Esophagus (tissue), 2 donors: ENCODE results near the gene MAP3K14. TPM values are rescaled to one million over a fixed set of nuclear protein-coding genes. Genes with fewer than 3 reads are reported as not detected.

Experiments used
- H3K27ac ChIP-seq, 2 donors: one replicate each; pipeline ENCODE4 v1.5.1; 2013; ENCODE audit warnings: low read depth in 2 of 2, mild to moderate bottlenecking in 2 of 2, inconsistent platforms in 1 of 2, low read length in 1 of 2, moderate library complexity in 1 of 2
- H3K27me3 ChIP-seq, 2 donors: one replicate each; pipeline ENCODE4 v1.6.1; 2013; ENCODE audit warnings: low read length in 2 of 2, control low read depth in 1 of 2, mild to moderate bottlenecking in 1 of 2; ENCODE audit not compliant: insufficient read depth in 2 of 2, control insufficient read depth in 1 of 2
- H3K36me3 ChIP-seq, 2 donors: one replicate each; pipeline ENCODE4 v1.6.1; 2013; ENCODE audit warnings: low read length in 1 of 2; ENCODE audit not compliant: control insufficient read depth in 2 of 2, insufficient read depth in 2 of 2
- H3K4me1 ChIP-seq, 2 donors: one replicate each; pipeline ENCODE4 v1.6.1; 2013; ENCODE audit warnings: low read length in 1 of 2; ENCODE audit not compliant: control insufficient read depth in 2 of 2, insufficient read depth in 2 of 2
- H3K4me3 ChIP-seq, 2 donors: one replicate each; pipeline ENCODE4 v1.5.1; 2013; ENCODE audit warnings: low read length in 2 of 2, mild to moderate bottlenecking in 2 of 2, low read depth in 1 of 2, moderate library complexity in 1 of 2
- H3K9me3 ChIP-seq, 2 donors: one replicate each; pipeline ENCODE4 v1.6.1; 2013; ENCODE audit warnings: mild to moderate bottlenecking in 2 of 2, low read depth in 1 of 2, low read length in 1 of 2, moderate library complexity in 1 of 2; ENCODE audit not compliant: control insufficient read depth in 2 of 2, insufficient read depth in 1 of 2
- WGBS, 2 donors: extraction: QIAGEN DNeasy Blood & Tissue Kit; methylation state at CpG; one replicate each; pipeline ENCODE4 v1.1.7; 2013; 5-methylcytosine and 5-hydroxymethylcytosine counted together
- polyA plus RNA-seq, 2 donors: library from polyadenylated mRNA; stranded (reverse); fragments of 200-250 nt; gene quantifications; one replicate each; pipeline ENCODE4 v1.2.3, GENCODE V29; 2013
- donor health status: healthy with polysubstance abuse.
- donor health status: Bipolar disorder and iron deficiency.

The MAP3K14 gene
- polyA plus RNA-seq = 1 to 10 TPM; 8.0 to 9.2 TPM

- H3K36me3 ChIP-seq = no peaks in the 10 kb centered on the region
- H3K9me3 ChIP-seq = no peaks in the 10 kb centered on the region
- peak within 1 kb of the TSS; percentile 96 to 97 for H3K27ac ChIP-seq
- WGBS, 2 donors = 0 to 1% methylated on average over 61 to 83 of the region's 83 CpGs
- H3K4me3 ChIP-seq = peak within 1 kb of the TSS; percentile 62 to 72
- H3K27me3 ChIP-seq = no peaks in the 10 kb centered on the region
- peaks cover 13 to 23% of the 10 kb centered on the region in 2 donors for H3K4me1 ChIP-seq
Observed at GRCh38 chr17:45316434-45317110, at the start of gene MAP3K14. Gene MAP3K14, minus strand, starts transcription at chr17:45317020. Its CDS starts 26,275 bp downstream, at chr17:45290745.

GRCh38 chr17:45366049-45366448 lies 49.2 kb upstream of the MAP3K14 start:
- no peaks in the 10 kb centered on the region for H3K27me3 ChIP-seq
- H3K9me3 ChIP-seq = no peaks in the 10 kb centered on the region
- no peaks in the 10 kb centered on the region for H3K4me1 ChIP-seq
- H3K36me3 ChIP-seq = no peaks in the 10 kb centered on the region
- 83 to 91% methylated on average over 3 of the region's 3 CpGs for WGBS, 2 donors
- H3K4me3 ChIP-seq = no peak overlapping the region
- H3K27ac ChIP-seq = no peak overlapping the region

GRCh38 chr17:45364531-45365390 lies 47.9 kb upstream of the MAP3K14 start:
- H3K36me3 ChIP-seq = no peaks in the 10 kb centered on the region
- H3K27me3 ChIP-seq = no peaks in the 10 kb centered on the region
- WGBS, 2 donors = 69 to 71% methylated on average over 17 of the region's 17 CpGs
- no peak overlapping the region for H3K4me3 ChIP-seq
- H3K4me1 ChIP-seq = no peaks in the 10 kb centered on the region
- no peaks in the 10 kb centered on the region for H3K9me3 ChIP-seq
- no peak overlapping the region for H3K27ac ChIP-seq

DNA sequence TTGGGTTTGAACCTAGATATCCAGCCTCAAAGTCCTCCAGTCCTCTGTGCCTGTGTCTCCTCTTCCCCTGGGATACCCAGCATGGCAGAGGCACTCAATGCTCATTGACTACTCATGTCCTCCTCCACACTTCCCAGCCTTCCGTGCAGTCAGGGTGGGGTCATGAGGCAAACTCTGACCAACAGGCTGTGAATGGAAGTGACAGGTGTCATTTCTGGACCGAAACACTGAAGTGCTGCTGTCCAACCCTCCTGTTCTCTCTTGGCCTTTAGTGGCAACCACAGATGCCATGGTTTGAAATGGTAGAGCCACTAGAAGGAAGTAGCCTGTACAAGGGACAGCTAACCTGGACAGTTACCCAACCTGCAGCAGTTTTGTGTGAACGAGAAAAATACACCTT lies 46.7 kb upstream of the MAP3K14 start:
- WGBS, 2 donors = 85 to 92% methylated on average over 3 of the region's 3 CpGs
- Histone ChIP-seq H3K9me3 (no peaks in the 10 kb centered on the region), H3K27ac (no peak overlapping the region), H3K27me3 (no peaks in the 10 kb centered on the region), H3K36me3 (no peaks in the 10 kb centered on the region), H3K4me3 (no peak overlapping the region), H3K4me1 (no peaks in the 10 kb centered on the region)

DNA sequence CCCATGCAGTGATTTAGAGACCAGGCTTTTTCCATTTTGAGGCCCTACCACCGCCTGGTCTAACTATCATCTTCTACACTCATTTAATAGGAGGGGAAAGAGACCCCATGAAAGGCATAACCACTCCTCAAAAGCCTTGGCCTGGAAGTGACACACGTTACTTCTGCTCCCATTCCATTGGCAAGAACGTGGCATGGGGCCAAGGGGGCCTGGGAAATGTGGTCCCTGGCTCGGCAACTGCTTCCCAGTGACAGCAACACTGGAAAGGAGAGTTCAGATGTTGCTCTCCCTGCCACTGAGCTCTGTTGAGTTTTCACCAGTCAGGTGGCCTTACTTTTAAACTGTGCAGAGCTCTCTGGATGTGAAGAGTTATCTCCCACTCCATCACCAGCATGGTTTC lies 45.2 kb upstream of the MAP3K14 start:
- no peaks in the 10 kb centered on the region for H3K4me1 ChIP-seq
- H3K27ac ChIP-seq = no peak overlapping the region
- no peaks in the 10 kb centered on the region for H3K36me3 ChIP-seq
- no peak overlapping the region for H3K4me3 ChIP-seq
- WGBS, 2 donors = 83 to 87% methylated on average over 4 of the region's 4 CpGs
- no peaks in the 10 kb centered on the region for H3K9me3 ChIP-seq
- H3K27me3 ChIP-seq = no peaks in the 10 kb centered on the region

GRCh38 chr17:45361451-45361850 lies 44.6 kb upstream of the MAP3K14 start:
- Histone ChIP-seq H3K27me3 (no peaks in the 10 kb centered on the region), H3K4me1 (no peaks in the 10 kb centered on the region), H3K27ac (no peak overlapping the region), H3K9me3 (no peaks in the 10 kb centered on the region), H3K4me3 (no peak overlapping the region), H3K36me3 (no peaks in the 10 kb centered on the region)
- 84 to 86% methylated on average over 3 of the region's 3 CpGs for WGBS, 2 donors

GRCh38 chr17:45357364-45357997 lies 40.7 kb upstream of the MAP3K14 start:
- H3K27me3 ChIP-seq = no peaks in the 10 kb centered on the region
- H3K9me3 ChIP-seq = no peaks in the 10 kb centered on the region
- WGBS, 2 donors = 91 to 96% methylated on average over 5 of the region's 5 CpGs
- H3K4me3 ChIP-seq = no peak overlapping the region
- no peaks in the 10 kb centered on the region for H3K36me3 ChIP-seq
- no peak overlapping the region for H3K27ac ChIP-seq
- no peaks in the 10 kb centered on the region for H3K4me1 ChIP-seq

GRCh38 chr17:45355087-45355486 lies 38.3 kb upstream of the MAP3K14 start:
- H3K27ac ChIP-seq = no peak overlapping the region
- no peaks in the 10 kb centered on the region for H3K36me3 ChIP-seq
- no peaks in the 10 kb centered on the region for H3K27me3 ChIP-seq
- H3K4me1 ChIP-seq = no peaks in the 10 kb centered on the region
- 64 to 70% methylated on average over 2 of the region's 2 CpGs for WGBS, 2 donors
- H3K9me3 ChIP-seq = no peaks in the 10 kb centered on the region
- no peak overlapping the region for H3K4me3 ChIP-seq

- 70 to 79% methylated on average over 4 of the region's 4 CpGs for WGBS, 2 donors
Observed at GRCh38 chr17:45353043-45353442, 36.2 kb upstream of the MAP3K14 start.

More at GRCh38 chr17:45353043-45353442, 36.2 kb upstream of the MAP3K14 start:
- no peak overlapping the region for H3K27ac ChIP-seq
- no peaks in the 10 kb centered on the region for H3K27me3 ChIP-seq
- H3K9me3 ChIP-seq = no peaks in the 10 kb centered on the region
- no peaks in the 10 kb centered on the region for H3K4me1 ChIP-seq
- no peak overlapping the region for H3K4me3 ChIP-seq
- no peaks in the 10 kb centered on the region for H3K36me3 ChIP-seq
